Left renal cortex interstitium (tissue), 4 donors: Measurements from ENCODE around the gene SYNE2. TPM values are rescaled to one million over a fixed set of nuclear protein-coding genes. Genes with fewer than 3 reads are reported as not detected.
A peak's percentile ranks its signal among the peaks of the same experiment; 100 is the strongest.

ENCODE experiments used
- DNase-seq, 4 donors: peaks; one replicate each; pipeline ENCODE4 v3.0.0-alpha.2; 2013; ENCODE audit warnings: low read depth in 4 of 4, low spot score in 2 of 4, missing footprints in 1 of 4
- polyA plus RNA-seq, 4 donors: library from polyadenylated mRNA; unstranded; fragments of 120-200 nt; gene quantifications; one replicate each; pipeline ENCODE4 v1.2.1, GENCODE V29; 2013; ENCODE audit not compliant: insufficient read length in 4 of 4

Gene SYNE2
- polyA plus RNA-seq, 4 donors = 82.1 to 148 (median 117) TPM

DNA sequence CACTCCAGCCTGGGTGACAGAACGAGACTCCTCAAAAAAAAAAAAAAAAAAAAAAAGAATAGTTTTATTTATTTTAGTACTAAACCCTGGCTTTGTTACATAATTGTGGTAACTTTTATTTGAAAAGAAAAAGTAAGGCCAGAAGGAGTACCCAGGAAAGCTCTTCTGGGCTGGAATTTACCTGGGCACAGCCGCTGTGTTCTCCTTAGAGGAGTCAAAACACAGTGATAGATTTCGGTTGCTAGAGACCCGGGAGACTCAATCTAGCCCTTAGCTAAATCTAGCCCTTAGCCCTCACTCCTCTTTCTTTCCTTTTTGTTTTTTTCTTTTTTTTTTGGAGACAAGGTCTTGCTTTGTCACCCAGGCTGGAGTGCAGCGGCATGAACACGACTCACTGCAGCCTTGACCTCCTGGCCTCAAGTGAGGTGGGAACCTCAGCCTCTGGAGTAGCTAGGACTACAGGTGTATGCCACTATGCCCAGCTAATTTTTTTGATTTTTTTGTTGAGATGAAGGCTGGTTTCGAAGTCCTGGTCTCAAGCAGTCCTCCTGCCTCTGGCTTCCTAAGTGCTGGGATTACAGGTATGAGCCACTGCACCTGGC lies 49.7 kb downstream of the SYNE2 start:
- no peak for DNase-seq

- DNase-seq = no peak
Measured at GRCh38 chr14:63904724-63905123, 51.9 kb downstream of the SYNE2 start.

- no peak for DNase-seq
Measured at GRCh38 chr14:63905370-63905769, 52.6 kb downstream of the SYNE2 start.

DNA sequence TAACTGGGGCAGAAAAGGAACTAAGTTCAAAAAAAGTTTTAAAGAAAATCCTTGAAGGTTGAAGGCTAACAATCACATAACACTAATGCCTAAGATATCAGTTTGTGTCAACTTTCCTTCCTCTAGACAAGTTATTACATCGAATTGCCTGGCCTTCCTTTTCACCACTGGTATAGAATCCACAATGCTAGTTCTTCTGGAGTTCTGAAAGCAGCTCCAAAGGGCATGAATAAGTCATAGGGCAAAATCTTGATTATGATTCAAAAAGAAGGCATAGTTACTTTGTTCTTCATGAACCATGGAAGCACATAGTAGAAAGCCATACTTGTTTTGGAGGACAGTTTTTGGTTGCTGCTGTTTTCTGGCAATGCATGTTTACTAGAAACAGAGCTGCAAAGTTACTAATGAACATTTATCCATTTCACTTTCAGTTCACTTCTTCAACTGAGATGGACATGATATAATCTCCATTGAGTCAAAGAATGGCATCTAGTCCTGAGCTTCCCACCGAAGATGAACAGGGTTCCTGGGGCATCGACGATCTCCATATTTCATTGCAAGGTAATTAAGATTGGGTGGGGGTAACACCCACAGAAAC lies 56.0 kb downstream of the SYNE2 start:
- DNase-seq = no peak

- DNase-seq = no peak
Measured at GRCh38 chr14:63909984-63910383, 57.2 kb downstream of the SYNE2 start.

GRCh38 chr14:63910583-63911363 lies 58.0 kb downstream of the SYNE2 start:
- no peak for DNase-seq

GRCh38 chr14:63911404-63911803 lies 58.6 kb downstream of the SYNE2 start:
- DNase-seq = no peak

GRCh38 chr14:63912286-63912685 lies 59.5 kb downstream of the SYNE2 start:
- peak in 1 of 4 donors; percentile 52 for DNase-seq

GRCh38 chr14:63918411-63918810 lies 65.6 kb downstream of the SYNE2 start:
- DNase-seq = no peak

DNA sequence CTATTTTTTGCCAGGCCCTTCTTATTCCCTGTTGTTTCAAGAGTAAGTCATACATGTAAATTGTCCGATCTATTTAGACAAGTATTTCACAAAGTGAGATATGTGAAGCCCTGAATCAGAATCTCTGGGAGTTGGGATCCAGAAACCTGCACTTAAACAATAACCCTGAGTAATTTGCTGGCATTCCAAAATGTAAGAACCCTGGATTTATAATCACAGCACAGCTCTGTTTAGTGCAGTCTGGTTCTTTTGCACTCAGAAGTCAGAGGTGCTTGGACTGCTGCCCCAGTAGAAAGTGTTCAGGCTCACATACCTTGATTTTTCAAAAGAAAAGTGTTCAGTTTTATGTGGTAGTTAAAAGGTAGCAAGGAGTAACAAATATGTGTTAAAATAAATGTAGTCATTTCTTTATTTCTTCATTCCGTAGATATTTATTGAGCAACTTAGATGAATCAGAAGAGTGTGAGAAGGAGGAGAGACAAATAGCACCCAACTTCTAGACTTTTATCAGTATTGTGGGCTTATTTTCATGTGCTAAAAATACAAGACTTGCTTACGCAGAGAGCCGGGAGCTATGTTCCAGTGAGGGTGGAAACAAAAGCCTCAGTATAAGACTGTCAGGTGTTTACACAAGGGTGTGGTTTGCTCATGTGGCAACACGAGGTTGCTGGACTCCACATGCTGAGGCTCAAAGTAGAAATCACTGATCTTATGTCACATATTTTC lies 70.1 kb downstream of the SYNE2 start:
- no peak for DNase-seq

GRCh38 chr14:63923422-63923752 lies 70.6 kb downstream of the SYNE2 start:
- no peak for DNase-seq

GRCh38 chr14:63924375-63924774 lies 71.6 kb downstream of the SYNE2 start:
- no peak for DNase-seq

DNA sequence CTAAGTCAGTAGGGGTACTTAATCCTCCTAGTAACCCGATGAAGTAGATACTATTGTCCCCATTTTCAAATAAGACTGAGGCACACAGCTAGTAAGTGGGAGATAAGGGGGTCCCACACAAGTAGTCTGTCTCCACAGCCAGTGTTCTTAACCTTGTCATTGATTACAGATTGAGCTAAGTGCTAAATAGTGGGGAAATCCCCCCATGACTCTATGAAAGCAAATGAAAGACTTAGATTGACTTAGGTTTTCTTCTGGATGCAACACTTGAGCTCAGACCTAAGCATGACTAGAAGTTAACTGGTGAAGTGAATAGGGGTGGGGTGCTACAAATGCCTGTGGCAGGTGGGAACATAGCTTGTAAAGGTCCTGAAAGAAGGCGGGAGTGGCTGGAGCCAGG lies 73.8 kb downstream of the SYNE2 start:
- DNase-seq = no peak

DNA sequence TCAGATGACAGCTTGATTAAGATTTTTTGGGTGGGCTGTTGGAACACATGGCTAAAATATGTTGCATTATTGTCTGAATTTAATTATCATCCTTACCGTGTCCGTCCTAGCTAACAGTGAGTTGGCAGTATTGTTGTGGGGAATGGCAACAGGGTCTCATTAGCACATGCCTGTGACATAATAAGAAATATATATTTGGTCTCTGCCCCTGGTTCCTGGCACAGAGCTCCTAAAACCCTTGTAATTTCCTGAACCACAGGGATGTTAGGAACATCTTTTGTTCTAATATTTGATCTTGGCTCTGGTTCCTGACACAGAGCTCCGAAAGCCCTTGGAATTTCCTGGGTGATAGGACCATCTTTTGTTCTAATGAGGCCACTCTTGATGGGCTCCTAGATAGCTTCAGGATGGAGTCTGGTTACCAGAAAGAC lies 76.0 kb downstream of the SYNE2 start:
- DNase-seq = no peak

- no peak for DNase-seq
Measured at GRCh38 chr14:63933110-63933509, 80.3 kb downstream of the SYNE2 start.

DNA sequence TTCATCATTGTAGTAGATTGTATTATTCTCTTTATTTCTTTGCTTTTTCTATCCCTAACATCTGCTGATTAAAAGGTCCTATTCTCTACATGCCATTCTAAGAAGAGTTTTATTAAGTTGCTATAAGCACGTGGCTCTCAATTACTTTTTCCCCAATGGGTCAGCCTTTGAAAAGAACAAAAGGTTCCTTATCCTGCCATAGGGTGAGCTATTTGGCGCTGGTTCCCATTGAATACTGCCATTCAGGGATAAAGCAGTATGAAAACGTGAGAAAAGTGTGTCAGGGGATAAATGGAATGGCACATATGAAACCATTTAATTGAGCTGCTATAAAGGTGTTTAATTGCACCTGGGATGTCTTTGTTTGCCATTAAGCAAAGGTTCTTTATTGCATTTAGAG lies 80.9 kb downstream of the SYNE2 start:
- DNase-seq = no peak

DNA sequence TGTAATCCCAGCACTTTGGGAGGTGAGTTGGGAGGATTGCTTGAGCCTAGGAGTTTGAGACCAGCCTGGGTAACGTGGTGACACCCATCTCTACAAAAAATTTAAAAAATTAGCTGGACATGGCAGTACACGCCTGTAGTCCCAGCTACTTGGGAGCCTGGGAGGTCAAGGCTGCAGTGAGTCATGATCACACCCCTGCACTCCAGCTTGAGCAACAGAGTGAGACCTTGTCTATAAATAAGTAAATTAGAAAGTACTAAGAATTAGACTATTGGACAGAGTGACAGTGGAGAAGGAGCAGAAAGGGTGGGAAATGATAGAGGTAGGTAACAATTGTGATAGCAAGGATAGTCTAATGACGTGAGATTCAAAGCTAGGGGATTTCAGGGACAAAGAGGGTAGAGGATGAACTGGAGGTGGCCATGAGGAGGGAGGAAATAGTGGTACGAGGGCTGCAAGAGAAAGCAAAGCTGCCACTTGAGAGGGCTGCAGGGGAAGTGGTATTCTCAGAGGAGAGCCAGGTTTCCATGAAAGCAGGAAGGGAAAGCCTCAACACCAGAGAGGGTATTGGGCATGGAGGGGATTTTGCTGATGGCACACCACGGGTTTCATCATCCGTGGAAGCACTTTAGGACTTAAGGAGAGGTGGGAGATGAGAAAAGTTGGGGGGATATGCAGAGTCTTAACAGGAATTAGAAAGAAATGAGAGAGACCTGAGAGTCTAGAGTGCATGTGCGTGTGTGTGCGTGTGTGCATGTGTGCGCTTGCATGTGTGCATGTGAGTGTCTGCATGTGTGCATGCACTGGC lies 85.6 kb downstream of the SYNE2 start:
- DNase-seq = no peak

- DNase-seq = no peak
Measured at GRCh38 chr14:63939006-63939270, 86.1 kb downstream of the SYNE2 start.

DNA sequence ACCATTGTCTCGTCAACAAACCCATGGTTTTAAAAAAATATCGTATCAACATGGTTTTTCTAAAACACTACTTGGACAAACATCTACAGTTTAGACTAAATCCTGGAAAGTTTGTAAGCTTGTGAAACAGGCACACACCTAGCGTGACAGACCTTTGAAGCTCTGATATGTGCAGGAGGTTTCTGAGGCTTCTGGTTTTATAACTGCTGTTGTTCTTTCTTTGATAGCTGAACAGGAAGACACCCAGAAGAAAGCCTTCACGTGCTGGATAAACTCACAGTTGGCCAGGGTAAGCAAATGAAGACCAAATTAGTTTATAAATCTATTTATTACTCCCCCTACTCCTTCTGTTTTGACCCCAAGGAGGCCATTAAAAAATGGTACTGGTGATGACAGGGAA lies 87.6 kb downstream of the SYNE2 start:
- no peak for DNase-seq

DNA sequence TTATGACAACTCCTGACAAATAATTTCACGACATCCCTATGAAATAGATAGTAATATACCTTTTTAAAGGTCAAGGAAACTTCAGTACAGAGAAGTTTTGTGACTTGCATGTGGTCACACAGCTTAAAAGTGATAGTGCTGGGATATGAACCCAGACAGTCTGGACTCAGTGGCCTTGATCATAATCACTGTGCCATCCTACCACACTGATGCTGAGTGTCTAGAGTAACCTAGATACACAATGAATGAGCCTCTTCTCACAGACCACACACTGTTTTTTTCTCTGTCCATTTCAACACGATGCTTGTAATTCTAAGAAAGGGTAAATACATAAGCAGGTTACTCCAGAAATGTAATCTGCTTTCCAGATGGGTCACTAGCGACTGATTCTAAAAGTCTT lies 88.2 kb downstream of the SYNE2 start:
- DNase-seq = no peak

DNA sequence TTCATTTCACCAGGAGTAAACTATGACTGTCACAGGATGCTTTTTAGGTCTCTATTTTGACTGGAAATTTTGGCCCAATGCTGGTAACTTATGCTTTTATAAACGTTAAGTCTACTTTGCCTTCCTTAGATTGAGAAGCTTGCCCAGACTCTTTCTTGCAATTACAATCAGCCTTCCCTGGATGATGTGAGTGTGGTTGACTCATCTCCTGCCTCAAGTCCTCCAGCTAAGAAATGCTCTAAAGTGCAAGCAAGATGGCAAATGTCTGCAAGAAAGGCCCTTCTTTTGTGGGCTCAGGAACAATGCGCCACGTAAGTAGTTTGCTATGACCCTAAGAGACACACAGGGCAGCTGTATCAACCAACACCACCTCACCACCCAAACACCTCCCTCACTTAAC lies 96.9 kb downstream of the SYNE2 start:
- DNase-seq = no peak
